Spleen (tissue), 11 donors: ENCODE results near the gene ESD. TPM values are rescaled to one million over a fixed set of nuclear protein-coding genes. Genes with fewer than 3 reads are reported as not detected.
A peak's percentile ranks its signal among the peaks of the same experiment; 100 is the strongest.

Experiments
- DNase-seq: peaks from one replicate; pipeline ENCODE4 v3.0.0-alpha.2; 2020
- H3K27ac ChIP-seq, 8 donors: fragments of 200-600 bp; sonication (generic) in 7 of 8; 1 replicate in 4 of 8; 2 replicates in 4 of 8; pipeline versions ENCODE4 v1.5.0 to v1.8.0; 2016 to 2021; ENCODE audit warnings: inconsistent platforms in 4 of 8, mild to moderate bottlenecking in 4 of 8, moderate library complexity in 1 of 8
- H3K27me3 ChIP-seq, 7 donors: fragments of 200-600 bp; sonication (generic) in 6 of 7; replicated peaks in 1 of 7; 1 replicate in 4 of 7; 2 replicates in 3 of 7; pipeline versions ENCODE4 v1.5.0 to v1.8.0; 2016 to 2021; ENCODE audit warnings: inconsistent platforms in 3 of 7, mild to moderate bottlenecking in 1 of 7
- H3K36me3 ChIP-seq, 6 donors: fragments of 200-600 bp; sonication (generic) in 5 of 6; 1 replicate in 4 of 6; 2 replicates in 2 of 6; pipeline versions ENCODE4 v1.5.0 to v1.8.0; 2016 to 2021; ENCODE audit warnings: inconsistent platforms in 2 of 6
- H3K4me1 ChIP-seq, 6 donors: fragments of 200-600 bp; sonication (generic) in 5 of 6; 1 replicate in 3 of 6; 2 replicates in 3 of 6; pipeline versions ENCODE4 v1.5.0 to v1.8.0; 2016 to 2021; ENCODE audit warnings: inconsistent platforms in 3 of 6
- H3K4me3 ChIP-seq, 8 donors: fragments of 200-600 bp; sonication (generic) in 7 of 8; 1 replicate in 4 of 8; 2 replicates in 4 of 8; pipeline versions ENCODE4 v1.5.0 to v1.8.0; 2016 to 2021; ENCODE audit warnings: inconsistent platforms in 4 of 8, mild to moderate bottlenecking in 4 of 8, moderate library complexity in 2 of 8
- H3K9me3 ChIP-seq, 8 donors: fragments of 200-600 bp; sonication (generic) in 7 of 8; 1 replicate in 4 of 8; 2 replicates in 4 of 8; pipeline versions ENCODE4 v1.5.0 to v1.8.0; 2016 to 2021; ENCODE audit warnings: inconsistent platforms in 4 of 8
- POLR2A ChIP-seq, 3 donors: fragments of 450-650 bp; IDR thresholded peaks; one replicate each; pipeline ENCODE4 v1.5.1; 2017; ENCODE audit warnings: antibody characterized with exemption in 3 of 3, mild to moderate bottlenecking in 1 of 3
- POLR2AphosphoS5 ChIP-seq, 3 donors: sonication (generic); formaldehyde crosslinking; IDR thresholded peaks; one replicate each; pipeline ENCODE4 v1.5.1; 2017; ENCODE audit warnings: antibody characterized with exemption in 3 of 3
- WGBS, 5 donors: extraction: QIAGEN DNeasy Blood & Tissue Kit in 3 of 5; methylation state at CpG; one replicate each; pipeline versions ENCODE4 v1.1.5 to v1.1.7; 2013 to 2018; 5-methylcytosine and 5-hydroxymethylcytosine counted together
- intact Hi-C: fragments of 100-400 bp; cut with DNase I; formaldehyde crosslinking; loops from one replicate; pipeline ENCODE4 v1.15.0; 2023; ENCODE audit warnings: low total_unique reads
- polyA plus RNA-seq, 3 donors: library from polyadenylated mRNA; stranded (reverse); fragments of 200-250 nt; gene quantifications; one replicate each; pipeline ENCODE4 v1.2.1, GENCODE V29; 2013
- total RNA-seq, 7 donors: library from RNA; depleted of rRNA in 3 of 7; stranded (reverse); fragments of >200 nt in 3 of 7; fragmentation: NEBNext Ultra II Directional in 4 of 7; extraction: Animal tissue kit (Norgen Biotek cat#: 25700) in 4 of 7; gene quantifications; one replicate each; pipeline versions ENCODE4 v1.1.0 to v1.2.1, GENCODE V29; 2016 to 2021
- TF ChIP-seq, protein P1 (sequence below), 11 experiments: fragments of 200-600 bp in 7 of 11; fragments of 450-650 bp in 4 of 11; sonication (generic) in 4 of 11; IDR thresholded peaks in 8 of 11; conservative IDR thresholded peaks in 3 of 11; 1 replicate in 7 of 11; 2 replicates in 4 of 11; pipeline versions ENCODE4 v1.4.0 to v1.8.0; 2016 to 2021; ENCODE audit warnings: antibody characterized with exemption in 11 of 11, inconsistent platforms in 4 of 11, mild to moderate bottlenecking in 1 of 11
- donor health status: healthy with polysubstance abuse.
- donor health status: DM: no; HTN: no; CAD: no; lungs with moderate emphysema.
- donor health status: DM: no; HTN: no; CAD: no.
- donor health status: Bipolar disorder and iron deficiency.
- donor health status: healthy.
- donor health status: DM: no; HTN: no; CAD: no.
- donor health status: DM: yes; HTN: yes; CAD: no.

ESD gene
- total and polyA plus RNA-seq, 10 donors = 52.3 to 85.5 (median 64.8) TPM

DNA sequence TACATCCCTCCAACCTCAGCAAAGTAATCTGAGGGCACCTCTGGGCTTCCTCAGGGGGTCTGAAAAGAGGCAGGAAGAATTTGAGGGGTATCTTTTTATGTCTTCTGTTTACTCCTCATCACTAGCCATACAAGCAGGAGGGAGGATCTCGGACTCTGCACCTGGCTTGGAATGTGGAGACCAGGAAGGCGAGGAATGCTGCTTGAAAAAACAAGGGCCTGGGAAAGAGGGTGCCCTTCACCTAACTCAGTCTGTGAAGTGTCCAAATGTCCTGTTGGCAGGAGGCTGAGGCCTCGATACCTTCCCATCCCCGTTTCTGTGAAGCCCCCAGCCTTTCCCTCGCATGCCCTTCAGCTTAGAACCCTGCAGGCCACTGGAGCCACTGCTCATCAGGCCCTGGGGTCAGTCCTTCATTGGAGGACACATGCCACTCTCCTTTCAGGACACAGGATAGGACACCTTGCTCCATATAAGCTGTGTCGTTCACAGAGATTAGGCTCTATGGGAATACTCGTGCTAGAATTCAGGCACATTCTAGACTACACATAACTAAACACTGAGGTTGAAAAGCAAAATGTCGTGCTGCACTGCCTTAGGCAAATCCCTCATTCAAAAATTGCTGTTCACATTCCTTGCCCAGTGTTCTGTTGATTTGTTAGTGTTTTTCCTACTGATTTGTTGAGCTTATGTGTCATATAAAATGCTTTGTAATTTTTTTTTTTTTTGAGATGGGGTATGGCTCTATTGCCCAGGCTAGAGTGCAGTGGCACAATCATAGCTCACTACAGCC is 49.7 kb downstream of the ESD start:
- intact Hi-C loops = no loop called here
- peaks cover 0 to 96% (median 41%) of the 10 kb centered on the region in 6 donors for H3K36me3 ChIP-seq
- WGBS, 5 donors = 92 to 98% (median 97%) methylated on average over 8 of the region's 8 CpGs

DNA sequence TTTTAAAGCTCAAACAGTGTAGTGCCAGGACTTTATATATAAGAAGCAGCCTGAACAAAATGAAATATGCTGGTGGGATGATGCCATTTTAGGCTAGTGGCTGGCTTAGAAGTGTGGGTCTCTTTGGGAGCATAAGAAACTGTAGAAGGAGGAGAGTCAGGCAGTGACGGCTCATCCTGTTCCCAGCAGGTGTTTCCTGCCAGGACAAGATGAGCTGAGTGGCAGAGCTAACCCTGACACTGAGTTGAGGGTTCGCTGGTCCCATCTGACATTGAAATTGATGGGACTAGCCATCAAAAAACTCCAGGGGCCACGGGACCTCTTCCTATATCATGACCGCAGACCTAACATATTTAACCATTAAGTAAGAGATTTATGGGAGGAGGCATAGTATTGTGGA is 51.3 kb downstream of the ESD start:
- TF ChIP-seq, protein P1, sequence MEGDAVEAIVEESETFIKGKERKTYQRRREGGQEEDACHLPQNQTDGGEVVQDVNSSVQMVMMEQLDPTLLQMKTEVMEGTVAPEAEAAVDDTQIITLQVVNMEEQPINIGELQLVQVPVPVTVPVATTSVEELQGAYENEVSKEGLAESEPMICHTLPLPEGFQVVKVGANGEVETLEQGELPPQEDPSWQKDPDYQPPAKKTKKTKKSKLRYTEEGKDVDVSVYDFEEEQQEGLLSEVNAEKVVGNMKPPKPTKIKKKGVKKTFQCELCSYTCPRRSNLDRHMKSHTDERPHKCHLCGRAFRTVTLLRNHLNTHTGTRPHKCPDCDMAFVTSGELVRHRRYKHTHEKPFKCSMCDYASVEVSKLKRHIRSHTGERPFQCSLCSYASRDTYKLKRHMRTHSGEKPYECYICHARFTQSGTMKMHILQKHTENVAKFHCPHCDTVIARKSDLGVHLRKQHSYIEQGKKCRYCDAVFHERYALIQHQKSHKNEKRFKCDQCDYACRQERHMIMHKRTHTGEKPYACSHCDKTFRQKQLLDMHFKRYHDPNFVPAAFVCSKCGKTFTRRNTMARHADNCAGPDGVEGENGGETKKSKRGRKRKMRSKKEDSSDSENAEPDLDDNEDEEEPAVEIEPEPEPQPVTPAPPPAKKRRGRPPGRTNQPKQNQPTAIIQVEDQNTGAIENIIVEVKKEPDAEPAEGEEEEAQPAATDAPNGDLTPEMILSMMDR (IDR thresholded peaks at IDR 0.05 in 8 of 11, conservative IDR thresholded peaks at IDR 0.05 in 3 of 11) = no peak
- TF ChIP-seq POLR2AphosphoS5 (IDR thresholded peaks at IDR 0.05) = no peak
- WGBS, 5 donors = 38 to 57% (median 47%) methylated on average over 4 of the region's 4 CpGs
- intact Hi-C loops = no loop called here

More for the DNA sequence above, 49.7 kb downstream of the ESD start:
- Histone ChIP-seq H3K4me1 (peaks cover 9 to 15% (median 13%) of the 10 kb centered on the region in 6 donors), H3K27me3 (no peaks in the 10 kb centered on the region), H3K27ac (no peak overlapping the region), H3K9me3 (no peaks in the 10 kb centered on the region), H3K4me3 (no peak overlapping the region)
- TF ChIP-seq, protein P1 (IDR thresholded peaks at IDR 0.05 in 8 of 11, conservative IDR thresholded peaks at IDR 0.05 in 3 of 11) = no peak
- TF ChIP-seq POLR2AphosphoS5 (IDR thresholded peaks at IDR 0.05) = peak in 1 of 3 donors; percentile 6
- DNase-seq = no peak

DNA sequence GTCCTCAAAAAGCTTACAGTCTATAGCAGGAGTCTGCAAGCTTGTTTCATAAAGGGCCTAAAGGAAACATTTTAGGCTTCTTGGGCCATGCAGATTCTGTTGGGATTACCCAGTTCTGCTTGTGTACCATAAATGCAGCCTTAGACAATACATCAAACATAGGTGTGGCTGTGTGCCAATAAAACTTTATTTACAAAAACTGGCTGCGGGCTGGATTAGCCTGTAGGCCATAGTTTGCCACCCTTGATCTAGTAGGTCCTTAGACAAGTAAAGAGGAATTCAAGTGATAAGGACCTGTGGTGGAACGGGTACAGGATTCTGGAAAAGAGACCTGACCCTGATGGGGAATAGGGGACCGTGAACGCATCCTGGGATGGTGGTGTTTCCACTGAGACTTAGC is 51.9 kb downstream of the ESD start:
- Histone ChIP-seq H3K36me3 (peaks cover 0 to 99% (median 48%) of the 10 kb centered on the region in 6 donors), H3K27me3 (no peaks in the 10 kb centered on the region), H3K4me1 (no peaks in the 10 kb centered on the region), H3K4me3 (no peak overlapping the region), H3K9me3 (no peaks in the 10 kb centered on the region), H3K27ac (no peak overlapping the region)
- intact Hi-C loops = no loop called here
- TF ChIP-seq POLR2A (IDR thresholded peaks at IDR 0.05) (no peak), POLR2AphosphoS5 (IDR thresholded peaks at IDR 0.05) (no peak)
- TF ChIP-seq, protein P1 (IDR thresholded peaks at IDR 0.05 in 8 of 11, conservative IDR thresholded peaks at IDR 0.05 in 3 of 11) = no peak
- DNase-seq = no peak
- WGBS, 5 donors = 95 to 99% (median 97%) methylated on average over 4 of the region's 4 CpGs

More for the DNA sequence above, 51.3 kb downstream of the ESD start:
- Histone ChIP-seq H3K4me3 (no peak overlapping the region), H3K27ac (no peak overlapping the region), H3K36me3 (peaks cover 0 to 100% (median 49%) of the 10 kb centered on the region in 6 donors), H3K4me1 (no peaks in the 10 kb centered on the region), H3K9me3 (no peaks in the 10 kb centered on the region), H3K27me3 (no peaks in the 10 kb centered on the region)
- DNase-seq = no peak

DNA sequence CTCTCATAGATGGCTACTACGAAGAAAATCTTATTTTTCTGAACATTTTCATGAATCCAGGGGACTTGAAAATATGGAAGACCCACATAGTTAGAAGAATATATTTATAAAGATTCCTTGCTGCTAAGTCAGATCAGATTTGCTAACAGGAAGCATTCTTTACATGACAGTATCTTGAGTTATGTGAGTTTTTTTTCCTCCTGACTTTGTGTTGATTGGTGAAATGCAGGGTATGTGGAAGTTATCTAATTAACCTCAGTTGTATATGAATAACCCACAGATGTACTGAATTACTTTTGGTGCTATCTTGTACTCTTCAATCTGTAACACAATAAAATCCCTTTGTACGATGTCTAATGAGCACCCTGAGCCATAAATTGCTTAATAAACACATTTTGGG is 53.8 kb downstream of the ESD start:
- DNase-seq = no peak
- TF ChIP-seq POLR2AphosphoS5 (IDR thresholded peaks at IDR 0.05) (no peak), POLR2A (IDR thresholded peaks at IDR 0.05) (no peak)
- TF ChIP-seq, protein P1 (IDR thresholded peaks at IDR 0.05 in 8 of 11, conservative IDR thresholded peaks at IDR 0.05 in 3 of 11) = no peak
- H3K36me3 ChIP-seq = peaks cover 0 to 97% (median 40%) of the 10 kb centered on the region in 6 donors

More for the DNA sequence above, 53.8 kb downstream of the ESD start:
- no peak overlapping the region for H3K4me3 ChIP-seq
- 86 to 97% (median 91%) methylated on average over 2 of the region's 2 CpGs for WGBS, 5 donors
- no peaks in the 10 kb centered on the region for H3K4me1 ChIP-seq
- no peak overlapping the region for H3K27ac ChIP-seq
- H3K27me3 ChIP-seq = no peaks in the 10 kb centered on the region
- intact Hi-C loops = no loop called here
- no peaks in the 10 kb centered on the region for H3K9me3 ChIP-seq
